NCI-H345 treated with DMSO at 0.1 percent for 48 hours (cell line): ENCODE measurements around the gene SRP68.
"Not testable (repeated sequence)": the region's sequence is repeated elsewhere in the genome, so short reads cannot be mapped to it uniquely, and the experiment has no call there.

Experiments
- DNase-seq: peaks from one replicate; lab custom pipeline; 2025; ENCODE audit not compliant: unreplicated experiment; lab: John Stamatoyannopoulos, UW

Gene SRP68

GRCh38 chr17:76076765-76077583 is 4.7 kb upstream of the SRP68 start:
- no peak for DNase-seq

GRCh38 chr17:76076146-76076764 is 3.9 kb upstream of the SRP68 start:
- no peak for DNase-seq

GRCh38 chr17:76075364-76076145 is 3.2 kb upstream of the SRP68 start:
- DNase-seq: no peak

- DNase-seq: no peak
Measured at GRCh38 chr17:76074390-76075363, 2.4 kb upstream of the SRP68 start, which contains the start of gene GALR2. TSS of gene GALR2 (plus strand) at chr17:76074781. CDS start at chr17:76074884, 103 bp downstream.

GRCh38 chr17:76071531-76072147 is 678 bp downstream of the SRP68 start:
- no peak for DNase-seq

- DNase-seq: no peak
Measured at GRCh38 chr17:76065775-76066174, 6.5 kb downstream of the SRP68 start.

- DNase-seq: no peak
Measured at GRCh38 chr17:76063875-76064546, 8.3 kb downstream of the SRP68 start.

- DNase-seq: not testable (repeated sequence)
Measured at GRCh38 chr17:76058264-76058663, 14.1 kb downstream of the SRP68 start.

- DNase-seq: no peak
Measured at GRCh38 chr17:76056882-76057281, 15.4 kb downstream of the SRP68 start.

GRCh38 chr17:76054112-76054476 is 18.2 kb downstream of the SRP68 start:
- no peak for DNase-seq

GRCh38 chr17:76053246-76054111 is 18.8 kb downstream of the SRP68 start:
- no peak for DNase-seq

- DNase-seq: no peak
Measured at GRCh38 chr17:76051561-76051960, 20.8 kb downstream of the SRP68 start.

GRCh38 chr17:76050538-76051467 is 21.5 kb downstream of the SRP68 start:
- no peak for DNase-seq

GRCh38 chr17:76049836-76050537 is 22.3 kb downstream of the SRP68 start:
- DNase-seq: no peak

GRCh38 chr17:76049239-76049638 is 23.1 kb downstream of the SRP68 start:
- DNase-seq: no peak

- no peak for DNase-seq
Measured at GRCh38 chr17:76048711-76049110, 23.6 kb downstream of the SRP68 start.

GRCh38 chr17:76048025-76048605 is 24.2 kb downstream of the SRP68 start:
- no peak for DNase-seq
